GM23338 (cell line): ENCODE results near the gene SYNDIG1. TPM values are rescaled to one million over a fixed set of nuclear protein-coding genes. Genes with fewer than 3 reads are reported as not detected.

ENCODE experiments used
- CREB1 ChIP-seq: fragments of 250-450 bp; sonication (Bioruptor Pico); IDR thresholded peaks from 2 replicates; pipeline ENCODE4 v1.5.0; 2020; ENCODE audit warnings: low read depth, mild to moderate bottlenecking, moderate library complexity
- EZH2phosphoT487 ChIP-seq: fragments of 200-600 bp; sonication (generic); IDR thresholded peaks from one replicate; pipeline ENCODE4 v1.8.1; 2018; ENCODE audit warnings: antibody characterized with exemption; ENCODE audit not compliant: unreplicated experiment
- NANOG ChIP-seq: IDR thresholded peaks from 2 replicates; pipeline ENCODE4 v1.6.1; 2016; ENCODE audit warnings: antibody characterized with exemption, borderline replicate concordance
- REST ChIP-seq: IDR thresholded peaks from one replicate; pipeline ENCODE4 v1.6.1; 2018; ENCODE audit warnings: antibody characterized with exemption; ENCODE audit not compliant: unreplicated experiment
- ZNF331 ChIP-seq: fragments of 250-450 bp; sonication (Bioruptor Pico); IDR thresholded peaks from 2 replicates; pipeline ENCODE4 v1.5.0; 2020; ENCODE audit warnings: low read depth, mild to moderate bottlenecking, moderate library complexity
- ZNF462 ChIP-seq: fragments of 250-450 bp; sonication (Bioruptor Pico); IDR thresholded peaks from 2 replicates; pipeline ENCODE4 v1.5.0; 2020; ENCODE audit warnings: mild to moderate bottlenecking, moderate library complexity
- polyA plus RNA-seq: library from polyadenylated mRNA; unstranded; fragments of >200 nt; fragmentation: Nextera tagmentation; extraction: Ambion mirVana; gene quantifications from 2 replicates; pipeline ENCODE4 v1.2.1, GENCODE V29; 2016
- total RNA-seq: library from RNA; depleted of rRNA; stranded (reverse); fragments of >200 nt; shearing (Covaris generic); gene quantifications from 2 replicates; pipeline ENCODE4 v1.2.3, GENCODE V29; 2014

The SYNDIG1 gene
- total and polyA plus RNA-seq, 2 experiments from 2014 or later: 2.8 to 4.8 TPM

- TF ChIP-seq ZNF462 (no peak), REST (no peak), EZH2phosphoT487 (no peak), NANOG (no peak), CREB1 (no peak), ZNF331 (CRISPR knock-in tag) (no peak)
Measured at GRCh38 chr20:24501764-24502556, 32.5 kb downstream of the SYNDIG1 start (continued).
